HG03571 (cell line): ENCODE data around the gene FXYD6.

Source experiments
- ATAC-seq: cut with Tn5 transposase; IDR thresholded peaks from one replicate; pipeline ENCODE4 v1.9.1; 2021; ENCODE audit not compliant: unreplicated experiment

The FXYD6 gene

GRCh38 chr11:117831661-117832415, 44.6 kb downstream of the FXYD6 start:
- ATAC-seq: no peak

- ATAC-seq: no peak
Observed at GRCh38 chr11:117830674-117831351, 45.6 kb downstream of the FXYD6 start.

GRCh38 chr11:117830072-117830471, 46.4 kb downstream of the FXYD6 start:
- ATAC-seq: no peak

GRCh38 chr11:117829369-117829725, 47.1 kb downstream of the FXYD6 start:
- ATAC-seq: no peak

GRCh38 chr11:117828611-117829368, 47.7 kb downstream of the FXYD6 start:
- peak; percentile 50 for ATAC-seq

- ATAC-seq: no peak
Observed at GRCh38 chr11:117827521-117828511, 48.6 kb downstream of the FXYD6 start.

GRCh38 chr11:117826832-117827231, 49.6 kb downstream of the FXYD6 start:
- no peak for ATAC-seq

- no peak for ATAC-seq
Observed at GRCh38 chr11:117826190-117826570, 50.3 kb downstream of the FXYD6 start.

GRCh38 chr11:117825538-117826189, 50.8 kb downstream of the FXYD6 start:
- no peak for ATAC-seq

- no peak for ATAC-seq
Observed at GRCh38 chr11:117824571-117825537, 51.6 kb downstream of the FXYD6 start, which contains the start of gene FXYD2. Gene FXYD2, minus strand, starts transcription at chr11:117824744. Its CDS starts 66 bp downstream, at chr11:117824678.

GRCh38 chr11:117823946-117824420, 52.5 kb downstream of the FXYD6 start:
- ATAC-seq: no peak

- no peak for ATAC-seq
Observed at GRCh38 chr11:117823294-117823945, 53.0 kb downstream of the FXYD6 start.

- ATAC-seq: no peak
Observed at GRCh38 chr11:117822074-117823033, 54.1 kb downstream of the FXYD6 start.

GRCh38 chr11:117821431-117821830, 55.0 kb downstream of the FXYD6 start:
- no peak for ATAC-seq

GRCh38 chr11:117820516-117820915, 55.9 kb downstream of the FXYD6 start:
- ATAC-seq: no peak

GRCh38 chr11:117820071-117820470, 56.4 kb downstream of the FXYD6 start:
- ATAC-seq: no peak
